AG04450 (cell line): ENCODE data around the gene OR6C76. TPM values are rescaled to one million over a fixed set of nuclear protein-coding genes. Genes with fewer than 3 reads are reported as not detected.
"Not testable (repeated sequence)": the region's sequence is repeated elsewhere in the genome, so short reads cannot be mapped to it uniquely, and the experiment has no call there.

Experiments
- CTCF ChIA-PET: fragments of 300-600, 350-600 bp; formaldehyde crosslinking; extraction: SDS; loops from one replicate; lab custom pipeline; 2022; ENCODE audit warnings: antibody characterized with exemption, inconsistent platforms; lab: Charles Lee
- POLR2A ChIA-PET: fragments of 350-600 bp; formaldehyde crosslinking; extraction: SDS; loops from one replicate; lab custom pipeline; 2021; ENCODE audit warnings: antibody characterized with exemption, inconsistent platforms; lab: Yijun Ruan, JAX
- DNase-seq: peaks from one replicate; pipeline ENCODE4 v3.0.0-alpha.2; 2011; ENCODE audit warnings: low read depth, low spot score
- H3K27ac ChIP-seq: one replicate; pipeline ENCODE4 v1.5.1; 2012; ENCODE audit warnings: low read depth, low read length, control low read depth
- H3K27me3 ChIP-seq: one replicate; pipeline ENCODE4 v1.6.0; 2012; ENCODE audit warnings: low read length; ENCODE audit not compliant: control insufficient read depth, insufficient read depth
- H3K4me3 ChIP-seq: 2 replicates; pipeline ENCODE4 v1.5.1; 2011; ENCODE audit warnings: mild to moderate bottlenecking, low read depth, low read length, control low read depth
- H3K9me3 ChIP-seq: 2 replicates; pipeline ENCODE4 v1.5.1; 2012; ENCODE audit warnings: low read length; ENCODE audit not compliant: control insufficient read depth, insufficient read depth
- polyA plus RNA-seq: library from polyadenylated mRNA; depleted of rRNA; stranded (reverse); fragments of >200 nt; gene quantifications from 2 replicates; pipeline ENCODE4 v1.2.3, GENCODE V29; 2011
- TF ChIP-seq, protein P1 (sequence below): IDR thresholded peaks from 2 replicates; pipeline ENCODE4 v1.5.1; 2011; ENCODE audit warnings: low read depth, low read length, control low read depth, inconsistent platforms

The OR6C76 gene
- polyA plus RNA-seq, 1 experiment: not detected

DNA sequence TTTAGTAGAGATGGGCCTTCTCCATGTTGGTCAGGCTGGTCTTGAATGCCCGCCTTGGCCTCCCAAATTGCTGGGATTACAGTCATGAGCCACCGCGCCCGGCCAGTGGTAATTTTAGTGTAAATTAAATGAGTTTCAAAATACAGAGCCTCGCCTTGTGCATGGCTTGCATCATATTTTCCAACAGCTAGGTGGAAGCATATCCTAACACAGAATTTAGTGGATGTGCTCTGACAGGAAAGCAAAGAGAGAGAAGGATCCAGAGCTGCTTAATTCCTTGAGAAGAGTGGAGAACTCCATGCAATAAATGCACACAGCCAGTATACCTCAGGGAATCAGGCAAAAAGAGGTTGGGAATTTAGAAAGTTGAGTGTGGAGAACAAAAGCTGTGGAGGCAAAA is 20.3 kb downstream of the OR6C76 start:
- Histone ChIP-seq H3K9me3 (no peaks in the 10 kb centered on the region), H3K4me3 (no peak overlapping the region), H3K27me3 (no peaks in the 10 kb centered on the region), H3K27ac (no peak overlapping the region)
- TF ChIP-seq, protein P1, sequence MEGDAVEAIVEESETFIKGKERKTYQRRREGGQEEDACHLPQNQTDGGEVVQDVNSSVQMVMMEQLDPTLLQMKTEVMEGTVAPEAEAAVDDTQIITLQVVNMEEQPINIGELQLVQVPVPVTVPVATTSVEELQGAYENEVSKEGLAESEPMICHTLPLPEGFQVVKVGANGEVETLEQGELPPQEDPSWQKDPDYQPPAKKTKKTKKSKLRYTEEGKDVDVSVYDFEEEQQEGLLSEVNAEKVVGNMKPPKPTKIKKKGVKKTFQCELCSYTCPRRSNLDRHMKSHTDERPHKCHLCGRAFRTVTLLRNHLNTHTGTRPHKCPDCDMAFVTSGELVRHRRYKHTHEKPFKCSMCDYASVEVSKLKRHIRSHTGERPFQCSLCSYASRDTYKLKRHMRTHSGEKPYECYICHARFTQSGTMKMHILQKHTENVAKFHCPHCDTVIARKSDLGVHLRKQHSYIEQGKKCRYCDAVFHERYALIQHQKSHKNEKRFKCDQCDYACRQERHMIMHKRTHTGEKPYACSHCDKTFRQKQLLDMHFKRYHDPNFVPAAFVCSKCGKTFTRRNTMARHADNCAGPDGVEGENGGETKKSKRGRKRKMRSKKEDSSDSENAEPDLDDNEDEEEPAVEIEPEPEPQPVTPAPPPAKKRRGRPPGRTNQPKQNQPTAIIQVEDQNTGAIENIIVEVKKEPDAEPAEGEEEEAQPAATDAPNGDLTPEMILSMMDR: no peak
- ChIA-PET CTCF (no interaction called here), POLR2A (no interaction called here)
- DNase-seq: no peak

DNA sequence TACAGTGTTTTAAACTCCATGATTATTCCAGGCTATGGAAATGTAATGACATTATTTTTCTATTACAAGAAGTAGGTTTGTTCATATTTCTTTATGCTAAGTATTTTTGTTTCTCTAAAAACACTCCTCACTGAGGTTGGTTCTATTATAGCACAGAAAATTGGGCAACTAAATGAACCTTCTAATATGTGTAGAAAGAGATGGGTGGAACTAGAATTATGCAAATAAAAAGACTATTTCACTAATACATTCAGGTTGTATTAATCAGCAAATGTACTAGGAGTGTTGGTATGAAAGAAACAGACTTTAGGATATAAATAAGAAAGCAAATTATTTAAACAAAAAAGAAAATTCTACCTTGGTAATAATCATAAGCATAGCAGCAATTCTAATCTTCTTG is 22.8 kb downstream of the OR6C76 start:
- CTCF ChIA-PET: interaction anchor here (0.6 kb wide), 1 partner anchor 826 kb away, joined by 3 read pairs; no protein-coding TSS in a partner anchor
- POLR2A ChIA-PET: no interaction called here
- Histone ChIP-seq H3K27me3 (no peaks in the 10 kb centered on the region), H3K9me3 (no peaks in the 10 kb centered on the region), H3K4me3 (no peak overlapping the region), H3K27ac (no peak overlapping the region)
- no peak for DNase-seq
- TF ChIP-seq, protein P1: no peak

DNA sequence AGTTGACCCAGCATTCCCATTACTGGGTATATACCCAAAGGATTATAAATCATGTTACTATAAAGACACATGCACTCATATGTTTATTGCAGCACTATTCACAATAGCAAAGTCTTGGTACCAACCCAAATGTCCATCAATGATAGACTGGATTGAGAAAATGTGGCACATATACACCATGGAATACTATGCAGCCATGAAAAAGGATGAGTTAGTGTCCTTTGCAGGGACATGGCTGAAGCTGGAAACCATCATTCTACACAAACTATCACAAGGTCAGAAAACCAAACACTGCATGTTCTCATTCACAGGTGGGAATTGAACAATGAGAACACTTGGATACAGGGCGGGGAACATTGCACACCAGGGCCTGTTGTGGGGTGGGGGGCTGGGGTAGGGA is 38.9 kb downstream of the OR6C76 start:
- DNase-seq, POLR2A ChIA-PET, H3K9me3 ChIP-seq, H3K4me3 ChIP-seq, H3K27ac ChIP-seq, H3K27me3 ChIP-seq, CTCF ChIA-PET: not testable (repeated sequence)

DNA sequence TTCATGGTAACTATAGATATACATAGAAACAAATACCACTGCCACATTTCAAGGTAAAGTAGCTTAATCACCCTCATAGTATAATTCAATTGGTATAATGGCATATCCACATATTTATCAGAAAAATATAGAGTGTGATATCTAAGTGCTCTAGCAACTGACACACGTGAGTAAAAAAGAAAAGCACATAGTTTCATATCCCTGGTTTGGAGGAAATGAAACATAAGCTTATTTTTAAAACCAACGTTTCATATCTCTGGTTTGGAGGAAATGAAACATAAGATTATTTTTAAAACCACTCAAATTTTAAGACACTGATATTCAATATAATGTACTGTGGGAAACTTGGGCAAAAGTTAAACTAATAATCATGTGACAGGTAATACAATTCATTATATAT is 41.8 kb downstream of the OR6C76 start:
- DNase-seq: no peak
- no peak overlapping the region for H3K4me3 ChIP-seq
- POLR2A ChIA-PET: no interaction called here
- H3K27me3 ChIP-seq: no peaks in the 10 kb centered on the region
- CTCF ChIA-PET: no interaction called here
- no peak overlapping the region for H3K27ac ChIP-seq
- TF ChIP-seq, protein P1: no peak
- H3K9me3 ChIP-seq: no peaks in the 10 kb centered on the region

DNA sequence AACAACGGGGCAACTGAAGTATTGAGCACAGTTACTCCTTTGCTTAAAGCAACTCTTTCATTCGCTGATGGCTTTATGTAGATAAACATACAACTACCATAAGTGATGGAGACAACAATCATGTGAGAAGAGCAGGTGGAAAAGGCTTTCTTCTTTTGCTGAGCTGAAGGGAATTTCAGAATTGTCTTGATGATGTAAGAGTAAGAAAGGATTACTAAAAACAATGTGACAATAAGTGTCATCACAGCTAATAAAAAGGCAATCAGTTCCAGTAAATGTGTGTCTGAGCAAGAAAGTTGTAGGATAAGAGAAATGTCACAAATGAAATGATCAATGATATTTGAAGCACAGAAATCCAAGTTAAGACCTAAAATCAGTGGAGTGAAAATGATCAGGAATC is 43.2 kb downstream of the OR6C76 start:
- no peak overlapping the region for H3K27ac ChIP-seq
- H3K4me3 ChIP-seq: no peak overlapping the region
- H3K27me3 ChIP-seq: no peaks in the 10 kb centered on the region
- no peak for DNase-seq
- TF ChIP-seq, protein P1: no peak
- POLR2A ChIA-PET: no interaction called here
- CTCF ChIA-PET: no interaction called here
- H3K9me3 ChIP-seq: no peaks in the 10 kb centered on the region
